CD14-positive monocyte (primary cell): Measurements from ENCODE around the gene CCL4. TPM values are rescaled to one million over a fixed set of nuclear protein-coding genes. Genes with fewer than 3 reads are reported as not detected.
A peak's percentile ranks its signal among the peaks of the same experiment; 100 is the strongest.

Experiments
- DNase-seq, 3 donors: peaks; one replicate each; pipeline ENCODE4 v3.0.0-alpha.2; 2011 to 2022
- H2AFZ ChIP-seq: 2 replicates; pipeline ENCODE4 v1.6.0; 2012; ENCODE audit warnings: mild to moderate bottlenecking, low read depth, low read length, inconsistent platforms; ENCODE audit not compliant: insufficient read depth, poor library complexity, severe bottlenecking
- H3K27ac ChIP-seq, 2 donors: 1 replicate in 1 of 2; 2 replicates in 1 of 2; pipeline ENCODE4 v1.5.1; 2012 to 2013; ENCODE audit warnings: low read length in 2 of 2, control low read depth in 1 of 2, inconsistent platforms in 1 of 2, low read depth in 1 of 2, mild to moderate bottlenecking in 1 of 2
- H3K27me3 ChIP-seq, 2 donors: one replicate each; pipeline versions ENCODE4 v1.6.0 to v1.6.1; 2011 to 2013; ENCODE audit warnings: low read length in 2 of 2; ENCODE audit not compliant: control insufficient read depth in 2 of 2, insufficient read depth in 2 of 2
- H3K36me3 ChIP-seq, 2 donors: replicated peaks in 1 of 2; 1 replicate in 1 of 2; 2 replicates in 1 of 2; pipeline versions ENCODE4 v1.5.1 to v1.6.1; 2012 to 2013; ENCODE audit warnings: low read length in 2 of 2, control low read depth in 1 of 2, inconsistent platforms in 1 of 2, mild to moderate bottlenecking in 1 of 2; ENCODE audit not compliant: insufficient read depth in 2 of 2, control insufficient read depth in 1 of 2
- H3K4me1 ChIP-seq, 2 donors: 1 replicate in 1 of 2; 2 replicates in 1 of 2; pipeline versions ENCODE4 v1.5.1 to v1.6.1; 2012 to 2013; ENCODE audit warnings: low read length in 2 of 2, control low read depth in 1 of 2, inconsistent platforms in 1 of 2, mild to moderate bottlenecking in 1 of 2, moderate library complexity in 1 of 2; ENCODE audit not compliant: insufficient read depth in 2 of 2, control insufficient read depth in 1 of 2
- H3K4me2 ChIP-seq: replicated peaks from 2 replicates; pipeline ENCODE3; 2012; ENCODE audit warnings: low read length, moderate library complexity, mild to moderate bottlenecking; ENCODE audit not compliant: poor library complexity, severe bottlenecking; ENCODE audit errors: extremely low read depth
- H3K4me3 ChIP-seq, 3 experiments: fragments of 200-600 bp in 1 of 3; sonication (generic) in 1 of 3; replicated peaks in 1 of 3; 1 replicate in 2 of 3; 2 replicates in 1 of 3; pipeline ENCODE4 v1.5.1; 2011 to 2013; ENCODE audit warnings: low read length in 3 of 3, mild to moderate bottlenecking in 3 of 3, control low read depth in 2 of 3, low read depth in 2 of 3, inconsistent platforms in 1 of 3, moderate library complexity in 1 of 3
- H3K79me2 ChIP-seq: 2 replicates; pipeline ENCODE4 v1.6.0; 2012; ENCODE audit warnings: mild to moderate bottlenecking, control low read depth, inconsistent platforms, low read length, moderate library complexity; ENCODE audit not compliant: insufficient read depth
- H3K9ac ChIP-seq: 2 replicates; pipeline ENCODE4 v1.6.0; 2017; ENCODE audit warnings: low read length, mild to moderate bottlenecking; ENCODE audit not compliant: insufficient read depth, poor library complexity, severe bottlenecking
- H3K9me3 ChIP-seq, 2 donors: replicated peaks in 1 of 2; 1 replicate in 1 of 2; 2 replicates in 1 of 2; pipeline versions ENCODE4 v1.5.1 to v1.6.1; 2012 to 2013; ENCODE audit warnings: low read length in 2 of 2, control low read depth in 1 of 2; ENCODE audit not compliant: control insufficient read depth in 1 of 2, insufficient read depth in 1 of 2
- H4K20me1 ChIP-seq: 2 replicates; pipeline ENCODE4 v1.6.0; 2012; ENCODE audit warnings: mild to moderate bottlenecking, low read length, control low read depth, moderate library complexity; ENCODE audit not compliant: insufficient read depth
- H3K27ac Mint-ChIP-seq, 7 donors: one replicate each; pipeline ENCODE4 v1.8.0; 2020; ENCODE audit warnings: mild to moderate bottlenecking in 7 of 7, mixed read lengths in 7 of 7, moderate library complexity in 6 of 7, inconsistent platforms in 2 of 7
- H3K27me3 Mint-ChIP-seq, 3 donors: one replicate each; pipeline ENCODE4 v1.8.0; 2021 to 2022; ENCODE audit warnings: low read depth in 3 of 3, mild to moderate bottlenecking in 3 of 3, mixed read lengths in 3 of 3, moderate library complexity in 3 of 3, inconsistent platforms in 1 of 3
- H3K36me3 Mint-ChIP-seq, 2 donors: one replicate each; pipeline ENCODE4 v1.8.0; 2020; ENCODE audit warnings: mixed read lengths in 2 of 2, inconsistent platforms in 1 of 2, mild to moderate bottlenecking in 1 of 2
- H3K4me1 Mint-ChIP-seq: one replicate; pipeline ENCODE4 v1.8.0; 2020; ENCODE audit warnings: mild to moderate bottlenecking, mixed read lengths
- H3K4me3 Mint-ChIP-seq, 2 donors: one replicate each; pipeline ENCODE4 v1.8.0; 2020; ENCODE audit warnings: mild to moderate bottlenecking in 2 of 2, mixed read lengths in 2 of 2, moderate library complexity in 1 of 2
- H3K9me3 Mint-ChIP-seq, 7 donors: one replicate each; pipeline ENCODE4 v1.8.0; 2020 to 2022; ENCODE audit warnings: mixed read lengths in 7 of 7, mild to moderate bottlenecking in 6 of 7, moderate library complexity in 6 of 7, inconsistent platforms in 2 of 7
- WGBS: methylation state at CpG from one replicate; pipeline ENCODE4 v1.1.5; 2013; ENCODE audit warnings: missing lambda C conversion rate; ENCODE audit not compliant: insufficient coverage; 5-methylcytosine and 5-hydroxymethylcytosine counted together
- intact Hi-C, 2 donors: fragments of 100-400 bp; cut with micrococcal nuclease; formaldehyde crosslinking; loops; one replicate each; pipeline versions ENCODE4 v1.15.0 to v1.15.1; 2023
- polyA plus RNA-seq, 3 donors: library from polyadenylated mRNA; depleted of rRNA in 1 of 3; unstranded in 2 of 3; stranded (reverse) in 1 of 3; fragments of 300-500 nt in 2 of 3; fragments of >200 nt in 1 of 3; fragmentation: Illumina TruSeq in 2 of 3; gene quantifications; 1 replicate in 2 of 3; 2 replicates in 1 of 3; pipeline ENCODE4 v1.2.3, GENCODE V29; 2012 to 2021
- TF ChIP-seq, protein P1 (sequence below): fragments of 200-600 bp; IDR thresholded peaks from one replicate; pipeline ENCODE4 v1.8.0; 2022; ENCODE audit warnings: antibody characterized with exemption, mild to moderate bottlenecking

The CCL4 gene
- polyA plus RNA-seq, 3 donors: 11.8 to 41.7 (median 40.6) TPM

GRCh38 chr17:36117505-36118382 lies 14.1 kb downstream of the CCL4 start:
- Histone ChIP-seq H3K27me3 (no peaks in the 10 kb centered on the region), H4K20me1 (no peaks in the 10 kb centered on the region), H2AFZ (no peak overlapping the region), H3K27ac (no peak overlapping the region), H3K9me3 (no peaks in the 10 kb centered on the region), H3K4me1 (no peaks in the 10 kb centered on the region), H3K4me3 (no peak overlapping the region), H3K79me2 (no peaks in the 10 kb centered on the region), H3K4me2 (no peak overlapping the region), H3K9ac (no peak overlapping the region), H3K36me3 (no peaks in the 10 kb centered on the region)
- 100% methylated on average over 1 of the region's 5 CpGs for WGBS
- Mint-ChIP-seq H3K36me3 (no peaks in the 10 kb centered on the region), H3K27ac (peak overlapping the region in 1 of 7 donors; percentile 22), H3K27me3 (peaks cover 0 to 4% (median 4%) of the 10 kb centered on the region in 3 donors), H3K9me3 (peaks cover under 1 to 6% (median 3%) of the 10 kb centered on the region in 7 donors), H3K4me3 (no peak overlapping the region), H3K4me1 (peaks cover 1% of the 10 kb centered on the region)
- no peak for DNase-seq
- intact Hi-C loops: no loop called here
- TF ChIP-seq, protein P1, sequence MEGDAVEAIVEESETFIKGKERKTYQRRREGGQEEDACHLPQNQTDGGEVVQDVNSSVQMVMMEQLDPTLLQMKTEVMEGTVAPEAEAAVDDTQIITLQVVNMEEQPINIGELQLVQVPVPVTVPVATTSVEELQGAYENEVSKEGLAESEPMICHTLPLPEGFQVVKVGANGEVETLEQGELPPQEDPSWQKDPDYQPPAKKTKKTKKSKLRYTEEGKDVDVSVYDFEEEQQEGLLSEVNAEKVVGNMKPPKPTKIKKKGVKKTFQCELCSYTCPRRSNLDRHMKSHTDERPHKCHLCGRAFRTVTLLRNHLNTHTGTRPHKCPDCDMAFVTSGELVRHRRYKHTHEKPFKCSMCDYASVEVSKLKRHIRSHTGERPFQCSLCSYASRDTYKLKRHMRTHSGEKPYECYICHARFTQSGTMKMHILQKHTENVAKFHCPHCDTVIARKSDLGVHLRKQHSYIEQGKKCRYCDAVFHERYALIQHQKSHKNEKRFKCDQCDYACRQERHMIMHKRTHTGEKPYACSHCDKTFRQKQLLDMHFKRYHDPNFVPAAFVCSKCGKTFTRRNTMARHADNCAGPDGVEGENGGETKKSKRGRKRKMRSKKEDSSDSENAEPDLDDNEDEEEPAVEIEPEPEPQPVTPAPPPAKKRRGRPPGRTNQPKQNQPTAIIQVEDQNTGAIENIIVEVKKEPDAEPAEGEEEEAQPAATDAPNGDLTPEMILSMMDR: no peak

- no peak overlapping the region for H3K9ac ChIP-seq
- Mint-ChIP-seq H3K9me3 (peaks cover 0 to 4% (median 0%) of the 10 kb centered on the region in 7 donors), H3K4me3 (no peak overlapping the region), H3K27ac (no peak overlapping the region), H3K4me1 (peaks cover 1% of the 10 kb centered on the region), H3K27me3 (peaks cover 0 to 4% (median 4%) of the 10 kb centered on the region in 3 donors), H3K36me3 (no peaks in the 10 kb centered on the region)
- H3K4me3 ChIP-seq: no peak overlapping the region
- intact Hi-C loops: no loop called here
- no peaks in the 10 kb centered on the region for H3K27me3 ChIP-seq
- no peaks in the 10 kb centered on the region for H4K20me1 ChIP-seq
- no peak overlapping the region for H3K27ac ChIP-seq
- no peak overlapping the region for H2AFZ ChIP-seq
- WGBS: 99% methylated on average over 10 of the region's 12 CpGs
- H3K79me2 ChIP-seq: no peaks in the 10 kb centered on the region
- DNase-seq: no peak
- H3K9me3 ChIP-seq: no peaks in the 10 kb centered on the region
- H3K36me3 ChIP-seq: no peaks in the 10 kb centered on the region
- H3K4me1 ChIP-seq: no peaks in the 10 kb centered on the region
- no peak overlapping the region for H3K4me2 ChIP-seq
- TF ChIP-seq, protein P1: no peak
These were observed 15.1 kb downstream of the CCL4 start for GRCh38 chr17:36118477-36119353.
